ENCODE data around the gene NAP1L4. TPM values are rescaled to one million over a fixed set of nuclear protein-coding genes. Genes with fewer than 3 reads are reported as not detected.
A peak's percentile ranks its signal among the peaks of the same experiment; 100 is the strongest.

NAP1L4 gene
- total RNA-seq, 1 experiment from 2014 or later: 184 TPM

DNA sequence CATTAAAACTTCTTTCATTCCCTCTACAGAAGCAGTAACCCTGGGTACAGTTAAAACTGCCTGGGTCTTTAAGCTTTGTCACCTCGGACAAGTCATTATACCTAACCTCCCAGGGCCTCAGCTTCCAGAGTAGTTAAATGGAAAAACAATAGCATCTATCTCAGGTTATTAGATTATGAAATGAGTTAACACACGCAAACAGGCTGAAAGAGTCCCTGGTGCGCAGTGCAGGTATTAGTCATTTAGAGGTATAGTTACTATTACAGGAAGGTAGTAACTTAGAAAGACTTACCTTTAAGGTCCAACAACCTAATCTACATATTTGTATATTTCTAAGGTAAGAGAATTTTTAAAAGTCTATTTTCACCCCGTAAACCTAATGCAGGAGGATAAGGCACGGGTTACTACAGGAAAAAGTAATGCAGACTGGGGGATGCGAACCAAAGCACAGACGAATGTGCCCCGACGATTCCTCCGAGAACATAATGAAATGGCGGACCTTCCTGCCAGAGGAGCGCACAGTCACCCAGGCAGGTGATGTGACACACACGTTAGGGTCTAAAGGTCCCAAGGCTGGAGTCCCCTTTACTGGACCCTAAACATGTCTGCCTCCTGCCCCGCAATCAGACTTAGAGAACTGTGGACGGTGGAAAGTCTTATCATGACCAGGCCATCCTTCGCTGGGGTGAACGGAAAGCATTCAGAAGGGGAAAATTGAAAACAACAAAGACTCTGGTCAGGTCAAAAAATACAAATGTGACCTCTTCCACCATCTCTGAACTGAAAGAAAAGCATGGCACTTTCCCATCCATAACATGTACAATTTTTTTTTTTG, 1.3 kb downstream of the NAP1L4 start:
- Histone ChIP-seq H3K36me3 (ENCODE audit: insufficient read depth, low read length, poor library complexity, severe bottlenecking) (no peaks in the 10 kb centered on the region), H3K27me3 (replicated peaks; ENCODE audit: insufficient read depth, low read depth, low read length, poor library complexity) (no peaks in the 10 kb centered on the region), H3K27ac (ENCODE audit: low read depth, low read length, poor library complexity, severe bottlenecking) (peak overlapping the region; percentile 87), H3K4me1 (ENCODE audit: insufficient read depth, low read length, poor library complexity, severe bottlenecking) (peaks cover 24% of the 10 kb centered on the region), H3K4me3 (ENCODE audit: low read depth, low read length, poor library complexity, severe bottlenecking) (peak overlapping the region; percentile 96), H3K9me3 (ENCODE audit: low read depth, low read length, poor library complexity, severe bottlenecking) (no peaks in the 10 kb centered on the region)
- intact Hi-C loops (cut with micrococcal nuclease; ENCODE audit: unreplicated experiment): no loop called here
- TF ChIP-seq CTCF (conservative IDR thresholded peaks at IDR 0.05; ENCODE audit: low read depth, low read length) (no peak), EZH2 (IDR thresholded peaks at IDR 0.05; ENCODE audit: borderline replicate concordance, low read depth, low read length, poor library complexity, severe bottlenecking) (no peak)
- DNase-seq (ENCODE audit: low spot score): no peak
- CTCF ChIA-PET: no interaction called here
- POLR2A ChIA-PET (ENCODE audit: low non-redundant PET): no interaction called here
- BruUV-seq (replicated peaks): TSS peak; percentile 31

- Histone ChIP-seq H3K4me3 (ENCODE audit: low read depth, low read length, poor library complexity, severe bottlenecking) (peak overlapping the region; percentile 96), H3K36me3 (ENCODE audit: insufficient read depth, low read length, poor library complexity, severe bottlenecking) (peaks cover 4% of the 10 kb centered on the region), H3K9me3 (ENCODE audit: low read depth, low read length, poor library complexity, severe bottlenecking) (no peaks in the 10 kb centered on the region), H3K27ac (ENCODE audit: low read depth, low read length, poor library complexity, severe bottlenecking) (peak overlapping the region; percentile 87), H3K27me3 (replicated peaks; ENCODE audit: insufficient read depth, low read depth, low read length, poor library complexity) (no peaks in the 10 kb centered on the region), H3K4me1 (ENCODE audit: insufficient read depth, low read length, poor library complexity, severe bottlenecking) (peaks cover 24% of the 10 kb centered on the region)
- intact Hi-C loops (cut with micrococcal nuclease; ENCODE audit: unreplicated experiment): no loop called here
- ChIA-PET POLR2A (ENCODE audit: low non-redundant PET) (interaction anchor here (1.0 kb wide), 1 partner anchor 60 kb away, joined by 3 read pairs; no protein-coding TSS in a partner anchor), CTCF (no interaction called here)
- TF ChIP-seq CTCF (conservative IDR thresholded peaks at IDR 0.05; ENCODE audit: low read depth, low read length) (no peak), EZH2 (IDR thresholded peaks at IDR 0.05; ENCODE audit: borderline replicate concordance, low read depth, low read length, poor library complexity, severe bottlenecking) (no peak)
- BruUV-seq (replicated peaks): no TSS peak
- no peak for DNase-seq (ENCODE audit: low spot score)
Measured at GRCh38 chr11:2989551-2989950, 2.6 kb downstream of the NAP1L4 start.

GRCh38 chr11:2989006-2989405, 3.1 kb downstream of the NAP1L4 start:
- H3K4me1 ChIP-seq (ENCODE audit: insufficient read depth, low read length, poor library complexity, severe bottlenecking): peaks cover 24% of the 10 kb centered on the region
- H3K4me3 ChIP-seq (ENCODE audit: low read depth, low read length, poor library complexity, severe bottlenecking): peak overlapping the region; percentile 96
- DNase-seq (ENCODE audit: low spot score): no peak
- intact Hi-C loops (cut with micrococcal nuclease; ENCODE audit: unreplicated experiment): no loop called here
- no TSS peak for BruUV-seq (replicated peaks)
- CTCF ChIA-PET: no interaction called here
- POLR2A ChIA-PET (ENCODE audit: low non-redundant PET): interaction anchor here (1.0 kb wide), 1 partner anchor 61 kb away, joined by 3 read pairs; no protein-coding TSS in a partner anchor
- no peak for TF ChIP-seq CTCF (conservative IDR thresholded peaks at IDR 0.05; ENCODE audit: low read depth, low read length)
- TF ChIP-seq EZH2 (IDR thresholded peaks at IDR 0.05; ENCODE audit: borderline replicate concordance, low read depth, low read length, poor library complexity, severe bottlenecking): no peak
- H3K9me3 ChIP-seq (ENCODE audit: low read depth, low read length, poor library complexity, severe bottlenecking): no peaks in the 10 kb centered on the region
- H3K36me3 ChIP-seq (ENCODE audit: insufficient read depth, low read length, poor library complexity, severe bottlenecking): peaks cover 4% of the 10 kb centered on the region
- no peaks in the 10 kb centered on the region for H3K27me3 ChIP-seq (replicated peaks; ENCODE audit: insufficient read depth, low read depth, low read length, poor library complexity)
- H3K27ac ChIP-seq (ENCODE audit: low read depth, low read length, poor library complexity, severe bottlenecking): peak overlapping the region; percentile 87
